Smooth muscle cell (in vitro differentiated cells): Measurements from ENCODE around the gene PCDHA13. TPM values are rescaled to one million over a fixed set of nuclear protein-coding genes. Genes with fewer than 3 reads are reported as not detected.

ENCODE experiments used
- DNase-seq: peaks from one replicate; lab custom pipeline; 2025; ENCODE audit not compliant: unreplicated experiment; lab: John Stamatoyannopoulos, UW
- H2AFZ ChIP-seq: fragments of 200-600 bp; sonication (generic); 2 replicates; pipeline ENCODE4 v1.6.0; 2016; ENCODE audit warnings: antibody characterized with exemption, low read depth, mild to moderate bottlenecking
- H3F3A ChIP-seq: fragments of 200-600 bp; sonication (generic); 2 replicates; pipeline ENCODE4 v1.6.0; 2017; ENCODE audit warnings: antibody characterized with exemption, low read depth
- H3K27ac ChIP-seq: fragments of 200-600 bp; sonication (generic); 2 replicates; pipeline ENCODE4 v1.5.1; 2016; ENCODE audit warnings: low read depth, mild to moderate bottlenecking
- H3K27me3 ChIP-seq: fragments of 200-600 bp; sonication (generic); 2 replicates; pipeline ENCODE4 v1.6.1; 2016; ENCODE audit warnings: low read depth, mild to moderate bottlenecking
- H3K36me3 ChIP-seq: fragments of 200-600 bp; sonication (generic); 2 replicates; pipeline ENCODE4 v1.5.1; 2016; ENCODE audit warnings: low read depth
- H3K4me1 ChIP-seq: fragments of 200-600 bp; sonication (generic); 2 replicates; pipeline ENCODE4 v1.5.1; 2016; ENCODE audit warnings: low read depth
- H3K4me2 ChIP-seq: fragments of 200-600 bp; sonication (generic); 2 replicates; pipeline ENCODE4 v1.6.0; 2016; ENCODE audit warnings: mild to moderate bottlenecking
- H3K4me3 ChIP-seq: fragments of 200-600 bp; sonication (generic); 2 replicates; pipeline ENCODE4 v1.5.1; 2016; ENCODE audit warnings: mild to moderate bottlenecking
- H3K79me2 ChIP-seq: fragments of 200-600 bp; sonication (generic); 2 replicates; pipeline ENCODE4 v1.6.0; 2016; ENCODE audit warnings: low read depth, mild to moderate bottlenecking
- H3K9ac ChIP-seq: fragments of 200-600 bp; sonication (generic); 2 replicates; pipeline ENCODE4 v1.6.0; 2016; ENCODE audit warnings: low read depth
- H3K9me3 ChIP-seq: fragments of 200-600 bp; sonication (generic); replicated peaks from 2 replicates; pipeline ENCODE4 v1.5.1; 2016; ENCODE audit warnings: low read depth
- H4K20me1 ChIP-seq: fragments of 200-600 bp; sonication (generic); 2 replicates; pipeline ENCODE4 v1.6.0; 2016; ENCODE audit warnings: low read depth
- CTCF ChIP-seq: fragments of 200-600 bp; sonication (generic); IDR thresholded peaks from 2 replicates; pipeline ENCODE4 v1.5.1; 2017; ENCODE audit warnings: borderline replicate concordance, mild to moderate bottlenecking, antibody characterized with exemption; ENCODE audit not compliant: insufficient read depth, poor library complexity, severe bottlenecking
- whole genome bisulfite sequencing: methylation state at CpG from one replicate; pipeline ENCODE4 v1.1.7; 2016; ENCODE audit warnings: low lambda C conversion rate; 5-methylcytosine and 5-hydroxymethylcytosine counted together
- polyA plus RNA-seq: library from polyadenylated mRNA; unstranded; fragments of >200 nt; fragmentation: Nextera tagmentation; extraction: Ambion mirVana; gene quantifications from 2 replicates; pipeline ENCODE4 v1.2.1, GENCODE V29; 2016
- total RNA-seq: library from RNA; depleted of rRNA; stranded (reverse); fragments of >200 nt; gene quantifications from 2 replicates; pipeline ENCODE4 v1.2.3, GENCODE V29; 2014

PCDHA13 gene
- total and polyA plus RNA-seq, 2 experiments from 2014 or later, result 0.99 to 1.3 TPM

- Histone ChIP-seq H3K4me1 (peaks cover 4% of the 10 kb centered on the region), H4K20me1 (peaks cover 56% of the 10 kb centered on the region), H3K79me2 (no peaks in the 10 kb centered on the region), H3K9me3 (no peaks in the 10 kb centered on the region), H3K27ac (no peak overlapping the region), H3K36me3 (no peaks in the 10 kb centered on the region), H3K27me3 (no peaks in the 10 kb centered on the region), H3K9ac (peak overlapping the region; percentile 10), H3K4me2 (peak overlapping the region; percentile 96), H3K4me3 (peak overlapping the region; percentile 73), H2AFZ (peak overlapping the region; percentile 74), H3F3A (peaks cover 6% of the 10 kb centered on the region)
- peak; percentile 94 for TF ChIP-seq CTCF
- peak; percentile 77 for DNase-seq
- under 1% methylated on average over 74 of the region's 74 CpGs for WGBS
Observed at GRCh38 chr5:140926443-140927227, 44.7 kb downstream of the PCDHA13 start.

- Histone ChIP-seq H3K4me2 (peak overlapping the region; percentile 96), H3K4me3 (peak overlapping the region; percentile 73), H2AFZ (peak overlapping the region; percentile 48), H3F3A (peaks cover 6% of the 10 kb centered on the region), H3K79me2 (no peaks in the 10 kb centered on the region), H3K9me3 (no peaks in the 10 kb centered on the region), H3K9ac (peak overlapping the region; percentile 10), H3K4me1 (peaks cover 4% of the 10 kb centered on the region), H3K27me3 (no peaks in the 10 kb centered on the region), H3K36me3 (no peaks in the 10 kb centered on the region), H3K27ac (no peak overlapping the region), H4K20me1 (peaks cover 56% of the 10 kb centered on the region)
- DNase-seq, result no peak
- WGBS, result 5% methylated on average over 26 of the region's 26 CpGs
- TF ChIP-seq CTCF, result no peak
Observed at GRCh38 chr5:140927228-140927573, 45.3 kb downstream of the PCDHA13 start.

Other genes with a start within 250 kb of the PCDHA13 start
- gene CD14, start 248.9 kb upstream of the PCDHA13 start, total RNA-seq, result 0.54 TPM in 1 of 2 replicates, not detected in the other
- gene CD14, start 248.9 kb upstream of the PCDHA13 start, polyA plus RNA-seq, result 0.09 and 0.69 TPM in 2 replicates
- gene TMCO6, start 242.7 kb upstream of the PCDHA13 start, total RNA-seq, result 3.3 and 11.4 TPM in 2 replicates
- gene TMCO6, start 242.7 kb upstream of the PCDHA13 start, polyA plus RNA-seq, result 4.4 and 5.9 TPM in 2 replicates
- gene NDUFA2, start 234.5 kb upstream of the PCDHA13 start, total RNA-seq, result 24.3 and 63.0 TPM in 2 replicates
- gene NDUFA2, start 234.5 kb upstream of the PCDHA13 start, polyA plus RNA-seq, result 120 and 126 TPM in 2 replicates
- gene IK, start 234.3 kb upstream of the PCDHA13 start, total RNA-seq, result 85.1 and 87.5 TPM in 2 replicates
- gene IK, start 234.3 kb upstream of the PCDHA13 start, polyA plus RNA-seq, result 77.6 and 79.3 TPM in 2 replicates
- gene WDR55, start 217.2 kb upstream of the PCDHA13 start, total RNA-seq, result 11.2 and 14.2 TPM in 2 replicates
- 20.6 and 23.6 TPM in 2 replicates for gene WDR55, start 217.2 kb upstream of the PCDHA13 start, polyA plus RNA-seq
- gene DND1, start 208.5 kb upstream of the PCDHA13 start, total RNA-seq, result 0.27 and 2.2 TPM in 2 replicates
- 0.31 and 0.64 TPM in 2 replicates for gene DND1, start 208.5 kb upstream of the PCDHA13 start, polyA plus RNA-seq
- 29.4 and 54.5 TPM in 2 replicates for gene HARS1, start 190.8 kb upstream of the PCDHA13 start, total RNA-seq
- gene HARS1, start 190.8 kb upstream of the PCDHA13 start, polyA plus RNA-seq, result 72.1 and 83.8 TPM in 2 replicates
- 15.3 and 19.3 TPM in 2 replicates for gene HARS2, start 190.7 kb upstream of the PCDHA13 start, total RNA-seq
- gene HARS2, start 190.7 kb upstream of the PCDHA13 start, polyA plus RNA-seq, result 24.3 and 25.7 TPM in 2 replicates
- 32.9 and 39.7 TPM in 2 replicates for gene ZMAT2, start 181.7 kb upstream of the PCDHA13 start, total RNA-seq
- 34.6 and 37.2 TPM in 2 replicates for gene ZMAT2, start 181.7 kb upstream of the PCDHA13 start, polyA plus RNA-seq
- 0.04 TPM in 1 of 2 replicates, not detected in the other for gene PCDHA1, start 96.0 kb upstream of the PCDHA13 start, total RNA-seq
- not detected in 2 replicates for gene PCDHA1, start 96.0 kb upstream of the PCDHA13 start, polyA plus RNA-seq
- 3.0 and 4.7 TPM in 2 replicates for gene PCDHA2, start 87.3 kb upstream of the PCDHA13 start, total RNA-seq
- 2.5 and 2.7 TPM in 2 replicates for gene PCDHA2, start 87.3 kb upstream of the PCDHA13 start, polyA plus RNA-seq
- 3.2 and 3.9 TPM in 2 replicates for gene PCDHA3, start 81.1 kb upstream of the PCDHA13 start, total RNA-seq
- gene PCDHA3, start 81.1 kb upstream of the PCDHA13 start, polyA plus RNA-seq, result 0.47 and 0.89 TPM in 2 replicates
- 7.1 and 10.8 TPM in 2 replicates for gene PCDHA4, start 75.1 kb upstream of the PCDHA13 start, total RNA-seq
- 4.1 and 5.0 TPM in 2 replicates for gene PCDHA4, start 75.1 kb upstream of the PCDHA13 start, polyA plus RNA-seq
- gene PCDHA5, start 60.5 kb upstream of the PCDHA13 start, total RNA-seq, result 0.31 and 1.7 TPM in 2 replicates
- gene PCDHA5, start 60.5 kb upstream of the PCDHA13 start, polyA plus RNA-seq, result 0.05 and 0.14 TPM in 2 replicates
- 1.2 and 2.4 TPM in 2 replicates for gene PCDHA6, start 54.2 kb upstream of the PCDHA13 start, total RNA-seq
- 0.17 and 0.22 TPM in 2 replicates for gene PCDHA6, start 54.2 kb upstream of the PCDHA13 start, polyA plus RNA-seq
- 2.4 and 3.1 TPM in 2 replicates for gene PCDHA7, start 47.9 kb upstream of the PCDHA13 start, total RNA-seq
- 0.37 and 1.0 TPM in 2 replicates for gene PCDHA7, start 47.9 kb upstream of the PCDHA13 start, polyA plus RNA-seq
- gene PCDHA8, start 40.9 kb upstream of the PCDHA13 start, total RNA-seq, result 0.40 and 0.94 TPM in 2 replicates
- 0.40 and 0.45 TPM in 2 replicates for gene PCDHA8, start 40.9 kb upstream of the PCDHA13 start, polyA plus RNA-seq
- gene PCDHA9, start 33.7 kb upstream of the PCDHA13 start, total RNA-seq, result 1.7 and 2.1 TPM in 2 replicates
- gene PCDHA9, start 33.7 kb upstream of the PCDHA13 start, polyA plus RNA-seq, result 0.27 and 0.43 TPM in 2 replicates
- 16.1 and 19.6 TPM in 2 replicates for gene PCDHA10, start 26.2 kb upstream of the PCDHA13 start, total RNA-seq
- 9.0 and 10.1 TPM in 2 replicates for gene PCDHA10, start 26.2 kb upstream of the PCDHA13 start, polyA plus RNA-seq
- gene PCDHA11, start 13.2 kb upstream of the PCDHA13 start, total RNA-seq, result 2.1 and 3.8 TPM in 2 replicates
- gene PCDHA11, start 13.2 kb upstream of the PCDHA13 start, polyA plus RNA-seq, result 1.6 and 3.0 TPM in 2 replicates
- gene PCDHA12, start 6.8 kb upstream of the PCDHA13 start, total RNA-seq, result 7.3 and 9.6 TPM in 2 replicates
- 2.2 and 2.9 TPM in 2 replicates for gene PCDHA12, start 6.8 kb upstream of the PCDHA13 start, polyA plus RNA-seq
- gene PCDHAC1, start 44.2 kb downstream of the PCDHA13 start, total RNA-seq, result 5.6 and 9.3 TPM in 2 replicates
- 0.13 and 0.97 TPM in 2 replicates for gene PCDHAC1, start 44.2 kb downstream of the PCDHA13 start, polyA plus RNA-seq
- gene PCDHAC2, start 84.4 kb downstream of the PCDHA13 start, total RNA-seq, result 5.2 and 7.4 TPM in 2 replicates
- gene PCDHAC2, start 84.4 kb downstream of the PCDHA13 start, polyA plus RNA-seq, result 3.5 and 4.7 TPM in 2 replicates
- 0.04 and 0.22 TPM in 2 replicates for gene PCDHB1, start 169.2 kb downstream of the PCDHA13 start, total RNA-seq
- not detected in 2 replicates for gene PCDHB1, start 169.2 kb downstream of the PCDHA13 start, polyA plus RNA-seq
- gene PCDHB2, start 212.5 kb downstream of the PCDHA13 start, total RNA-seq, result 25.8 and 37.9 TPM in 2 replicates
- 32.8 and 41.6 TPM in 2 replicates for gene PCDHB2, start 212.5 kb downstream of the PCDHA13 start, polyA plus RNA-seq
- gene PCDHB3, start 218.3 kb downstream of the PCDHA13 start, total RNA-seq, result 3.8 and 5.3 TPM in 2 replicates
- gene PCDHB3, start 218.3 kb downstream of the PCDHA13 start, polyA plus RNA-seq, result 1.5 and 1.8 TPM in 2 replicates
- 2.4 and 2.5 TPM in 2 replicates for gene PCDHB4, start 239.7 kb downstream of the PCDHA13 start, total RNA-seq
- gene PCDHB4, start 239.7 kb downstream of the PCDHA13 start, polyA plus RNA-seq, result 0.41 and 1.3 TPM in 2 replicates